Islet precursor cell (in vitro differentiated cells): ENCODE results near the gene UBQLN2.
"Not testable (repeated sequence)": the region's sequence is repeated elsewhere in the genome, so short reads cannot be mapped to it uniquely, and the experiment has no call there.

Source experiments
- DNase-seq: peaks from one replicate; pipeline ENCODE4 v3.0.0-alpha.2; 2018

UBQLN2 gene

DNA sequence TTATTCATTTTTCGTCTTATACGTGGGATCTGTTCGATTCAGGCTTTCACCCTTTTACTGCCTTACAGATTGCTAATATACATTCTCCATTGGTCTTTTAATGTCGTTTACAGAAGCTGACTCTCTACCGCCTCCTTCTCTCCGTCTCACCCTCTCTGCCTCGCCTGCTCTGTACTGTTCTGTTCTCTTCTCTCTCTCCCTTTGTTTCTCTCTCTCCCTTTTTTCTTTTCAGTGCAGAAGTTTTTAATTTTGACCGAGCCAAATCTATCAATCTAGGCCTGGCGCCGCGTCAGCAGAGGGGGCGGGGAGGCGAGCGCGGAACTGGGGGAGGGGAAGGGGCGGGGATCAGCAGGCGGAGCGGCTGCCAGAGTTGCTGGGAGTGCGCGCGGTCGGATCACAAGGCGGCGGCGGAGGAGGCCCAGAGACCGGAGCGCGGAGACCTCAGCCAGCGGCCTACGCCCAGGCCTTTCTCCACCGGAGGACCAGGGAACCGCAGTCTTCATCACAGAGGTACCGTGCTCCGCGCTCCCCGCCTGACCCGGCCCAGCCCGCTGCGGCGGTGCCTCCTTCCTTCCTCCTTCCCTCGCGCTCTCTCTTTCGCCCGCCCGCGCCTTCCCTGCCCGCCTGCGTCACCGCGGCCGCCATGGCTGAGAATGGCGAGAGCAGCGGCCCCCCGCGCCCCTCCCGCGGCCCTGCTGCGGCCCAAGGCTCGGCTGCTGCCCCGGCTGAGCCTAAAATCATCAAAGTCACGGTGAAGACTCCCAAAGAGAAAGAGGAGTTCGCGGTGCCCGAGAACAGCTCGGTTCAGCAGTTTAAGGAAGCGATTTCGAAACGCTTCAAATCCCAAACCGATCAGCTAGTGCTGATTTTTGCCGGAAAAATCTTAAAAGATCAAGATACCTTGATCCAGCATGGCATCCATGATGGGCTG, at the start of gene UBQLN2:
Gene UBQLN2, plus strand, starts transcription at position 397 of the 931 bp plus-strand sequence. Its CDS starts 247 bp downstream, at position 644.
- DNase-seq = peak; percentile 85

DNA sequence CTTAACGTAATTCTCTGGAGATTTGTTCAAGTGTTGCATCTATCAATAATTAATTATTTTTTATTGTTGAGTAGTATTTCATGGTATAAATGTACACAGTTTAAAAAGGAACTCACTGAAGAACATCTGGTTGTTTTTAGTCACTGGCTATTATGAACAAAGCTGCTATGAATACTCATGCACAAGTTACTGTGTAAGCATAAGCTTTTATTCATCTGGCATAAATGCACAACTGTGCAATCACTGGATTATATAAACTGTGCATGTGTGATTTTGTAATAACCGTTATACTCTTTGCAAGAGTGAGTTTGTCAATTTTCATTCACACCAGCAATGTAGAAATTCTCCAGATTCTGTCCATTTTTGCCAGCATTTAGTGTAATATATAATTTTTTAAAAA, 43.8 kb upstream of the UBQLN2 start:
- DNase-seq = no peak

DNA sequence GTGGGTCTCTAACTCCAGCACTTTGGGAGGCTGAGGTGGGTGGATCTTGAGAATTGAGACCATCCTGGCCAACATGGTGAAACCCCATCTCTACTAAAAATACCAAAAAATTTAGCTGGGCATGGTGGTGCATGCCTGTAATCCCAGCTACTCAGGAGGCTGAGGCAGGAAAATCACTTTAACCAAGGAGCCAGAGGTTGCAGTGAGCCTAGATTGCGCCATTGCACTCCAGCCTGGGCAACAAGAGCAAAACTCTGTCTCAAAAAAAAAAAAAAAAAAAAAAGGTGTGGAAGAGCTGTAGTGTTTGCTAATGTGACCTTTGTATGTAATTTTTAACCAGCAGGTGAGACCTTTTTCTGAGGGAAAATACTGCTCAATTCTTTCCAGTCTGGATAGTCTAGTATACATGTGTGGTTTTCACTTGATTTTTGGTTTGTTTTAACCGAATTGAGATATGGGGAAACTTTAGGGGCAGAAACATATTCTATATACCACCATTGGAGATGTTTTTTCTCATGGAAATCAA, 33.9 kb upstream of the UBQLN2 start:
- DNase-seq = not testable (repeated sequence)

GRCh38 chrX:56530011-56530410, 33.4 kb upstream of the UBQLN2 start:
- DNase-seq = no peak

- no peak for DNase-seq
Observed at GRCh38 chrX:56550667-56551066, 12.8 kb upstream of the UBQLN2 start.

DNA sequence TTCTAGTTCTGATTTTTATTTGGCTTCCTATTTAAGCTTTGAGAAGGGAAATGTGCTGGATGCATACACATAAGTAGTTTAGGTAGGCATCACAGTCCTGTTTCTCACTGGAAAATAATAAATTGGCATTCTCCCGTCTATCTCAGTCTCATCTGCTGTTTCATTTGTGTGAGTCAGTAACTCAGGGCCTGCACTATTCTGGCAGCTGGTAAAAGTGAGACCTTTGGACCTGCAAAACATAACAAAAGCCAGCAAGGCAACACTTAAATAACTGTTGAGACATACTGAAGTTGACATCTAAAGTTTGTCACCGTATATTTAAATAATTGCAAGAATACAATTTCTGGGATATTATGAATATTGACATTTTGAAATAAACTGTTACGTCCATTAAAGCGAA, 8.6 kb upstream of the UBQLN2 start:
- DNase-seq = no peak

- no peak for DNase-seq
Observed at GRCh38 chrX:56557376-56557929, 6.0 kb upstream of the UBQLN2 start.

DNA sequence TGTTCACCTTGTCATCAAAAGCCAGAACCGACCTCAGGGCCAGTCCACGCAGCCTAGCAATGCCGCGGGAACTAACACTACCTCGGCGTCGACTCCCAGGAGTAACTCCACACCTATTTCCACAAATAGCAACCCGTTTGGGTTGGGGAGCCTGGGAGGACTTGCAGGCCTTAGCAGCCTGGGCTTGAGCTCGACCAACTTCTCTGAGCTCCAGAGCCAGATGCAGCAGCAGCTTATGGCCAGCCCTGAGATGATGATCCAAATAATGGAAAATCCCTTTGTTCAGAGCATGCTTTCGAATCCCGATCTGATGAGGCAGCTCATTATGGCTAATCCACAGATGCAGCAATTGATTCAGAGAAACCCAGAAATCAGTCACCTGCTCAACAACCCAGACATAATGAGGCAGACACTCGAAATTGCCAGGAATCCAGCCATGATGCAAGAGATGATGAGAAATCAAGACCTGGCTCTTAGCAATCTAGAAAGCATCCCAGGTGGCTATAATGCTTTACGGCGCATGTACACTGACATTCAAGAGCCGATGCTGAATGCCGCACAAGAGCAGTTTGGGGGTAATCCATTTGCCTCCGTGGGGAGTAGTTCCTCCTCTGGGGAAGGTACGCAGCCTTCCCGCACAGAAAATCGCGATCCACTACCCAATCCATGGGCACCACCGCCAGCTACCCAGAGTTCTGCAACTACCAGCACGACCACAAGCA, 898 bp downstream of the UBQLN2 start:
- DNase-seq = peak; percentile 49

DNA sequence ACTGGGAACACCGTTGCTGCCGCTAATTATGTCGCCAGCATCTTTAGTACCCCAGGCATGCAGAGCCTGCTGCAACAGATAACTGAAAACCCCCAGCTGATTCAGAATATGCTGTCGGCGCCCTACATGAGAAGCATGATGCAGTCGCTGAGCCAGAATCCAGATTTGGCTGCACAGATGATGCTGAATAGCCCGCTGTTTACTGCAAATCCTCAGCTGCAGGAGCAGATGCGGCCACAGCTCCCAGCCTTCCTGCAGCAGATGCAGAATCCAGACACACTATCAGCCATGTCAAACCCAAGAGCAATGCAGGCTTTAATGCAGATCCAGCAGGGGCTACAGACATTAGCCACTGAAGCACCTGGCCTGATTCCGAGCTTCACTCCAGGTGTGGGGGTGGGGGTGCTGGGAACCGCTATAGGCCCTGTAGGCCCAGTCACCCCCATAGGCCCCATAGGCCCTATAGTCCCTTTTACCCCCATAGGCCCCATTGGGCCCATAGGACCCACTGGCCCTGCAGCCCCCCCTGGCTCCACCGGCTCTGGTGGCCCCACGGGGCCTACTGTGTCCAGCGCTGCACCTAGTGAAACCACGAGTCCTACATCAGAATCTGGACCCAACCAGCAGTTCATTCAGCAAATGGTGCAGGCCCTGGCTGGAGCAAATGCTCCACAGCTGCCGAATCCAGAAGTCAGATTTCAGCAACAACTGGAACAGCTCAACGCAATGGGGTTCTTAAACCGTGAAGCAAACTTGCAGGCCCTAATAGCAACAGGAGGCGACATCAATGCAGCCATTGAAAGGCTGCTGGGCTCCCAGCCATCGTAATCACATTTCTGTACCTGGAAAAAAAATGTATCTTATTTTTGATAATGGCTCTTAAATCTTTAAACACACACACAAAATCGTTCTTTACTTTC, 1.8 kb downstream of the UBQLN2 start:
- DNase-seq = no peak

GRCh38 chrX:56569378-56570057, 6.1 kb downstream of the UBQLN2 start:
- no peak for DNase-seq

DNA sequence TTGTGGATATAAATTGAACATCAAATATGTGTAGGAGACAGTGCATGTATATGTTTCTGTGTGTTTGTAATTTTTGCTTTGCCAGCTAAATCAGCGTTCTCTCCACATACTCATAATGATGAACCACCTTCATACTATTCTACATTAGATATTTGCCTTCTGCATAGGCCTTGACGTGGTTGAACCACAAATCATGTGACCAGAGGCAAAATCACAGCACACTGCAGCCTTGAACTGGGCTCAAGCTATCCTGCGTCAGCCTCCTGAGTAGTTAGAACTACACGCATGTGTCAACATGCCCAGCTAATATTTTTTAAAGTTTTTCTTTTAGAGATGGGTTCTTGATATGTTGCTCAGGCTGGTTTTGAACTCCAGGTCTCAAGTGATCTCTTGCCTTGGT, 9.5 kb downstream of the UBQLN2 start:
- no peak for DNase-seq

DNA sequence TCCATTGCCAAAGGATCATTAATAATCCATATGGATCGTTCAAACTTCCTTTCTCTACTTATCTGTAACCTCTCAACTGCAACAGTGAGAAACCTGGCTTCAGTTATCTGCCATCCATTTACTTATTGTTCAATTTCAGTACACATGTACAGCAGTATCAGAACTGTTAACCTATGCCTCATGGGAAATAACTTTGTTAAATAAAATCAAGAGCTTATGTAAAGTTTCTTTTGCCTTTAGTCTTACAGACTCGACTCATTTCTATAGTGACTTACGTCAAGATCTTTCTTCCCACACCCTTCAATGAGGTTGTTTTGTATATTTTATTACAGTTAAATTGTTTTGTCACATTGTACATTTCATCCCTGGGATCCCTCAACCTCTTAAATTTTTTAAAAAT, 11.4 kb downstream of the UBQLN2 start:
- no peak for DNase-seq

DNA sequence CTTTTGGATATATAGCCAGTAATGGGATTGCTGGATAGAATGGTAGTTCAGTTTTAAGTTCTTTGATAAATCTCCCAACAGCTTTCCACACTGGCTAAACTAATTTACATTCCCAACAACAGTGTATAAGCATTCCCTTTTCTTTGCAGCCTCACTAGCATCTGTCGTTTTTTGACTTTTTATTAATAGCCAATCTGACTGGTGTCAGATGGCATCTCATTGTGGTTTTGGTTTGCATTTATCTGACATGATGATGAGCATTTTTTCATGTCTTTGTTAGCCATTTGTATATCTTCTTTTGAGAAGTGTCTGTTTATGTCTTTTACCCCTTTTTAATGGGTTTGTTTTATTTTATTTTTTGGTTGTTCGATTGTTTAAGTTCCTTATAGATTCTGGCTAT, 13.3 kb downstream of the UBQLN2 start:
- DNase-seq = no peak

- no peak for DNase-seq
Observed at GRCh38 chrX:56588397-56589188, 25.2 kb downstream of the UBQLN2 start.

DNA sequence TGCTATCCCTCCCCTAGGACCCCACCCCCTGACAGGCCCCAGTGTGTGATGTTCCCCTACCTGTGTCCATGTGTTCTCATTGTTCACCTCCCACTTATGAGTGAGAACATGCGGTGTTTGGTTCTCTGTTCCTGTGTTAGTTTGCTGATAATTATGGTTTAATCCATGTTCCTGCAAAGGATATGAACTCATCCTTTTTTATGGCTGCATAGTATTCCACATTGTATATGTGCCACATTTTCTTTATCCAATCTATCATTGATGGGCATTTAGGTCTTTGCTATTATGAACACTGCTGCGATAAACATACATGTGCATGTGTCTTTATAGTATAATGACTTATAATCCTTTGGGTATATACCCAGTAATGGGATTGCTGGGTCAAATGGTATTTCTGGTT, 28.4 kb downstream of the UBQLN2 start:
- DNase-seq = not testable (repeated sequence)

DNA sequence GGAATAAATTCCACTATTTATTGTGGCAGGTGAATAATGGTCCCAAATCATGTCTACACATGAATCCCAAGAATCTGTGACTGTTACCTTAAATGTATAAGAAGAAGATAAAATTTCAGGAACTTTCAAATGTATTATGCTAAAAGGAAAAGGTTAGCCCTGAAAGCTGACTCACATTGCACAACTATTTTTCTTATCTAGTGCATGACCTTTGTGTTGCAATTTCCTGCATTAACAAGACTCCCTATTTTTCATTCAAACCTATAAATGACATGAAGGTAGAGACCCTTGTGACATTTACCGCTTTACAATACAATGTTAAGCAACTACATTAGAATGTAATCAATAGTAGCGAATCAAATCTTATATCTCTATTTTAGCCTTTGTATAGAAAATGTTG, 36.7 kb downstream of the UBQLN2 start:
- DNase-seq = no peak

- no peak for DNase-seq
Observed at GRCh38 chrX:56600987-56601386, 37.6 kb downstream of the UBQLN2 start.

GRCh38 chrX:56615282-56615681, 51.9 kb downstream of the UBQLN2 start:
- no peak for DNase-seq
